ENCODE data around the gene SGIP1. TPM values are rescaled to one million over a fixed set of nuclear protein-coding genes. Genes with fewer than 3 reads are reported as not detected.

Gene SGIP1
- total RNA-seq, 1 donor, result 2.2 TPM

GRCh38 chr1:66521721-66522365 lies 12.1 kb upstream of the SGIP1 start:
- no peak for DNase-seq (ENCODE audit: low read depth in 2 of 3, low spot score in 2 of 3)

GRCh38 chr1:66523562-66523961 lies 10.4 kb upstream of the SGIP1 start:
- DNase-seq (ENCODE audit: low read depth in 2 of 3, low spot score in 2 of 3), result no peak

- DNase-seq (ENCODE audit: low read depth in 2 of 3, low spot score in 2 of 3), result no peak
Observed at GRCh38 chr1:66525086-66525485, 8.9 kb upstream of the SGIP1 start.

GRCh38 chr1:66526036-66526435 lies 7.9 kb upstream of the SGIP1 start:
- no peak for DNase-seq (ENCODE audit: low read depth in 2 of 3, low spot score in 2 of 3)

GRCh38 chr1:66526991-66527390 lies 7.0 kb upstream of the SGIP1 start:
- no peak for DNase-seq (ENCODE audit: low read depth in 2 of 3, low spot score in 2 of 3)

- DNase-seq (ENCODE audit: low read depth in 2 of 3, low spot score in 2 of 3), result no peak
Observed at GRCh38 chr1:66527686-66528085, 6.3 kb upstream of the SGIP1 start.

GRCh38 chr1:66528580-66528979 lies 5.4 kb upstream of the SGIP1 start:
- DNase-seq (ENCODE audit: low read depth in 2 of 3, low spot score in 2 of 3), result no peak

GRCh38 chr1:66532214-66532613 lies 1.7 kb upstream of the SGIP1 start:
- no peak for DNase-seq (ENCODE audit: low read depth in 2 of 3, low spot score in 2 of 3)

GRCh38 chr1:66532798-66533783 lies 862 bp upstream of the SGIP1 start:
- peak in 2 of 3 donors; percentile 70 to 87 for DNase-seq (ENCODE audit: low read depth in 2 of 3, low spot score in 2 of 3)

- no peak for DNase-seq (ENCODE audit: low read depth in 2 of 3, low spot score in 2 of 3)
Observed at GRCh38 chr1:66535061-66535460, 1.1 kb downstream of the SGIP1 start.

- no peak for DNase-seq (ENCODE audit: low read depth in 2 of 3, low spot score in 2 of 3)
Observed at GRCh38 chr1:66535853-66536252, 1.9 kb downstream of the SGIP1 start.

GRCh38 chr1:66537718-66538117 lies 3.8 kb downstream of the SGIP1 start:
- DNase-seq (ENCODE audit: low read depth in 2 of 3, low spot score in 2 of 3), result no peak

- DNase-seq (ENCODE audit: low read depth in 2 of 3, low spot score in 2 of 3), result no peak
Observed at GRCh38 chr1:66539491-66539890, 5.5 kb downstream of the SGIP1 start.

- DNase-seq (ENCODE audit: low read depth in 2 of 3, low spot score in 2 of 3), result no peak
Observed at GRCh38 chr1:66540434-66541032, 6.6 kb downstream of the SGIP1 start.

GRCh38 chr1:66542314-66542713 lies 8.4 kb downstream of the SGIP1 start:
- no peak for DNase-seq (ENCODE audit: low read depth in 2 of 3, low spot score in 2 of 3)

GRCh38 chr1:66542811-66543767 lies 9.1 kb downstream of the SGIP1 start:
- DNase-seq (ENCODE audit: low read depth in 2 of 3, low spot score in 2 of 3), result no peak

GRCh38 chr1:66546047-66546810 lies 12.3 kb downstream of the SGIP1 start:
- DNase-seq (ENCODE audit: low read depth in 2 of 3, low spot score in 2 of 3), result no peak

- no peak for DNase-seq (ENCODE audit: low read depth in 2 of 3, low spot score in 2 of 3)
Observed at GRCh38 chr1:66549017-66549416, 15.1 kb downstream of the SGIP1 start.

- no peak for DNase-seq (ENCODE audit: low read depth in 2 of 3, low spot score in 2 of 3)
Observed at GRCh38 chr1:66550243-66550642, 16.3 kb downstream of the SGIP1 start.

- no peak for DNase-seq (ENCODE audit: low read depth in 2 of 3, low spot score in 2 of 3)
Observed at GRCh38 chr1:66552287-66552686, 18.3 kb downstream of the SGIP1 start.

Measured in hematopoietic multipotent progenitor cell (in vitro differentiated cells).